Fibroblast of pulmonary artery (primary cell): ENCODE results near the gene NPAS3.

Source experiments
- DNase-seq: peaks from one replicate; pipeline ENCODE4 v3.0.0-alpha.2; 2010; ENCODE audit warnings: low read depth
- H3K4me3 ChIP-seq: replicated peaks from 2 replicates; pipeline ENCODE4 v1.5.1; 2011; ENCODE audit warnings: low read depth, mild to moderate bottlenecking, control low read depth, low read length, moderate library complexity
- CTCF ChIP-seq: IDR thresholded peaks from 2 replicates; pipeline ENCODE4 v1.5.1; 2011; ENCODE audit warnings: mild to moderate bottlenecking, control low read depth, low read length, inconsistent platforms; ENCODE audit errors: missing control alignments

NPAS3 gene

GRCh38 chr14:33699300-33699983 lies 760.8 kb downstream of the NPAS3 start:
- no peak overlapping the region for H3K4me3 ChIP-seq
- DNase-seq = no peak
- TF ChIP-seq CTCF = no peak

GRCh38 chr14:33700052-33700451 lies 761.4 kb downstream of the NPAS3 start:
- no peak for DNase-seq
- H3K4me3 ChIP-seq = no peak overlapping the region
- no peak for TF ChIP-seq CTCF

GRCh38 chr14:33702293-33702692 lies 763.6 kb downstream of the NPAS3 start:
- no peak for TF ChIP-seq CTCF
- H3K4me3 ChIP-seq = no peak overlapping the region
- DNase-seq = no peak

- DNase-seq = no peak
- TF ChIP-seq CTCF = no peak
- no peak overlapping the region for H3K4me3 ChIP-seq
Observed at GRCh38 chr14:33704481-33704880, 765.8 kb downstream of the NPAS3 start.

GRCh38 chr14:33705490-33705889 lies 766.8 kb downstream of the NPAS3 start:
- DNase-seq = no peak
- TF ChIP-seq CTCF = no peak
- H3K4me3 ChIP-seq = no peak overlapping the region

- DNase-seq = no peak
- no peak for TF ChIP-seq CTCF
Observed at GRCh38 chr14:33707716-33708115, 769.0 kb downstream of the NPAS3 start.

GRCh38 chr14:33709283-33709682 lies 770.6 kb downstream of the NPAS3 start:
- H3K4me3 ChIP-seq = no peak overlapping the region
- TF ChIP-seq CTCF = no peak
- DNase-seq = no peak

More at GRCh38 chr14:33707716-33708115, 769.0 kb downstream of the NPAS3 start:
- H3K4me3 ChIP-seq = no peak overlapping the region
